GM21381 (cell line): ENCODE data around the gene XKR8.

Experiments
- ATAC-seq: cut with Tn5 transposase; IDR thresholded peaks from one replicate; pipeline ENCODE4 v1.9.1; 2021; ENCODE audit warnings: mild to moderate bottlenecking, moderate library complexity; ENCODE audit not compliant: unreplicated experiment

XKR8 gene

GRCh38 chr1:27955076-27955475 is 4.7 kb upstream of the XKR8 start:
- no peak for ATAC-seq

- ATAC-seq: no peak
Measured at GRCh38 chr1:27956761-27957160, 3.0 kb upstream of the XKR8 start.

- ATAC-seq: no peak
Measured at GRCh38 chr1:27957655-27958054, 2.1 kb upstream of the XKR8 start.

DNA sequence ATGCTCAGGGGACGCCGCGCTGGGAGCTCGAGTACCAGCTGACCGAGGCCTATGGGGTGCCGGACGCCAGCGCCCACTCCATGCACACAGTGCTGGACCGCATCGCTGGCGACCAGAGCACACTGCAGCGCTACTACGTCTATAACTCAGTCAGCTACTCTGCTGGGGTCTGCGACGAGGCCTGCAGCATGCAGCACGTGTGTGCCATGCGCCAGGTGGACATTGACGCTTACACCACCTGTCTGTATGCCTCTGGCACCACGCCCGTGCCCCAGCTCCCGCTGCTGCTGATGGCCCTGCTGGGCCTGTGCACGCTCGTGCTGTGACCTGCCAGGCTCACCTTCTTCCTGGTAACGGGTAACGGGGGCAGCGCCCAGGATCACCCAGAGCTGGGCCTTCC is 1.3 kb upstream of the XKR8 start:
- no peak for ATAC-seq

GRCh38 chr1:27960762-27961645 is 1.2 kb downstream of the XKR8 start:
- no peak for ATAC-seq

- no peak for ATAC-seq
Measured at GRCh38 chr1:27961646-27962221, 2.0 kb downstream of the XKR8 start.

DNA sequence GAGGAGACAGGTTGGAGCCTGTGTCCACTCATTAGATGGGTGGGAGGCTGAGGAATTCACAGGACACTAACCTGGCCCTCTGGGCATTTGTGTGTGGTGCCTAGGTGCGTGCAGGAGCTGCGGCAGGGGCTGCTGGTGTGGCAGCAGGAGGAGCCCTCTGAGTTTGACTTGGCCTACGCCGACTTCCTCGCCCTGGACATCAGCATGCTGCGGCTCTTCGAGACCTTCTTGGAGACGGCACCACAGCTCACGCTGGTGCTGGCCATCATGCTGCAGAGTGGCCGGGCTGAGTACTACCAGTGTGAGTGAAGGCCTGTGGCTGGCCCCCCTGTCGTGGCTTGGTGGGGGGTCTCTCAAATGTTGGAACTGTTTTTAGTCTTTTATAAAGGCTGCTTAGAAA is 3.6 kb downstream of the XKR8 start:
- no peak for ATAC-seq

GRCh38 chr1:27966402-27967105 is 6.8 kb downstream of the XKR8 start:
- ATAC-seq: no peak

- no peak for ATAC-seq
Measured at GRCh38 chr1:27967106-27967883, 7.5 kb downstream of the XKR8 start.

DNA sequence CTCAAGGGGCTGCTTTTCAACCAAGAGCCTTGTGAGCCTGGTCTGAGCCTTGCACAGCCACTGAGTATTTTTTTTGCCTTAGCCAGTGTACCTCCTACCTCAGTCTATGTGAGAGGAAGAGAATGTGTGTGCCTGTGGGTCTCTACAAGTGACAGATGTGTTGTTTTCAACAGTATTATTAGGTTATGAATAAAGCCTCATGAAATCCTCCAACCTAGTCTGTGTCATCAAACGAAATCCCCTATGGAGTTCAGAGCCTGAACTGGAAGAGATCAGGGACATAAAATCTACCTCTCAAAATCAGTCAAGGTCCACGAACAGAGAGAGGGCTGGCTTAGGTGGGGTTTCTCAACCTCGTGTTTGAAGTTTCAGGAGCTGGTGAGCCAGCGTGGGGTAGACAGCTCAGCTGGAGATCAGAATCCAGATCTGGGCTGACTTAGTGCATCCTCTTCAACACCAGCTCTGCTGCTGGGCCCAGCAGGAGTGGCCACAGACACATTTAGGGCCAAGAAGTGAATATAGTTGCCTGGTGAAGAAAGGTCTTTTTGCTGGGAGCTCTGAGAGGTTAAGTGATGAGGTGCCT is 8.2 kb downstream of the XKR8 start:
- ATAC-seq: no peak

GRCh38 chr1:27968692-27969091 is 8.9 kb downstream of the XKR8 start:
- ATAC-seq: no peak

- no peak for ATAC-seq
Measured at GRCh38 chr1:27970401-27970800, 10.6 kb downstream of the XKR8 start.

GRCh38 chr1:27971674-27972073 is 11.9 kb downstream of the XKR8 start:
- ATAC-seq: no peak

DNA sequence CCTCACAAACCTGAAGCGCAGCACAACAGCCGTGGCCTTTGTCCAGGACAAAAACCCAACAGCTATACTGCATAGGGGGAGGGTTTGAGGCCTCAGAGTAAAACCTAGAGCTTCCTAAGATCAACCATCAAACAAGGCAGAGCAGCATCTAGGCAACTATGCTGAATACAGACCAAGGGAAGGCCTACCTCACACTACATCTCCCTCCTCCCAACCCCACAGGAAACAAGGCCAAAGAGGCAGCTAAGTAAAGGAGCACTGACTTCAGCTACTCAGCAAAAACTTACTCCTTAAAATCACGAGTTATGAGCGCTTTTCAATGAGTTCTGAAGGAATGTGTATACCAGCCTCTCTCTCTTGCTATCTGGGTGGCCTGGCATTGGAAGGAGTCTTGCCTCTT is 12.4 kb downstream of the XKR8 start:
- ATAC-seq: no peak

- no peak for ATAC-seq
Measured at GRCh38 chr1:27973771-27974416, 14.1 kb downstream of the XKR8 start.

DNA sequence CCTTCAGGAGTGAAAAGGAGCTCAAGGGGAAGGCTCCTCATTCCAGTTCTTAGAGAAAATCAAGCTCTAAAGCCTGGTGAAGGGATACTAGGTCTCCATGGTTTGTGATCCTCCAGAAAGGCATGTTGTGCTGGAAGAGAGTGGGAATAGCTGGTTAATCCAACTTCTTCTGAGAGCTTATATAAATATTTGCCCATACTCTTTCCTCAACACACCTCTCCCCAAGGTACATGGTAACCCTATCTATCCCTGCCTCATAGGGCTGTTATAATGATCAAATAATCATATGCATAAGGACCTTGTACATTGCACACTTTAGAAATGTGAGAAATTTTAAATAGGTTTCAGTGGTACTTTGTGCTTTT is 14.6 kb downstream of the XKR8 start:
- ATAC-seq: no peak

- no peak for ATAC-seq
Measured at GRCh38 chr1:27979151-27979858, 19.5 kb downstream of the XKR8 start.

GRCh38 chr1:27979859-27980201 is 20.1 kb downstream of the XKR8 start:
- ATAC-seq: no peak

GRCh38 chr1:27980216-27980845 is 20.6 kb downstream of the XKR8 start:
- ATAC-seq: no peak
